HG02610 (cell line): ENCODE data around the gene WDR18.
A peak's percentile ranks its signal among the peaks of the same experiment; 100 is the strongest.

Source experiments
- ATAC-seq: cut with Tn5 transposase; IDR thresholded peaks from one replicate; pipeline ENCODE4 v1.9.1; 2021; ENCODE audit warnings: mild to moderate bottlenecking, moderate library complexity; ENCODE audit not compliant: unreplicated experiment

The WDR18 gene

DNA sequence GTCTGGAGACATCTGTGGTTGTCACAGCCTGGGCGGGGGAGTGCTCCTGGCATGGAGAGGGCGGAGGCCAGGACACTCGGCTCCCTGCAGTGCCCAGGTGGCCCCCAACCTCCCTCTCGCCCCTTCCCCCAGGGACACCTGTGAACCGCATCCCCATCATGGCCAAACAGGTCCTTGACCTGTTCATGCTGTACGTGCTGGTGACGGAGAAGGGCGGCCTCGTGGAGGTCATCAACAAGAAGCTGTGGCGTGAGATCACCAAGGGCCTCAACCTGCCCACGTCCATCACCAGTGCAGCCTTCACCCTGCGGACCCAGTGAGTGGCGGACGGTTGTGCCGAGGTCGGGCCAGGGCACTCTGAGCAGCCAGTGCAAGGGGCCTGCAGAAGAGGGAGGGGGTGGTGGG is 20.0 kb upstream of the WDR18 start:
- ATAC-seq, result no peak

DNA sequence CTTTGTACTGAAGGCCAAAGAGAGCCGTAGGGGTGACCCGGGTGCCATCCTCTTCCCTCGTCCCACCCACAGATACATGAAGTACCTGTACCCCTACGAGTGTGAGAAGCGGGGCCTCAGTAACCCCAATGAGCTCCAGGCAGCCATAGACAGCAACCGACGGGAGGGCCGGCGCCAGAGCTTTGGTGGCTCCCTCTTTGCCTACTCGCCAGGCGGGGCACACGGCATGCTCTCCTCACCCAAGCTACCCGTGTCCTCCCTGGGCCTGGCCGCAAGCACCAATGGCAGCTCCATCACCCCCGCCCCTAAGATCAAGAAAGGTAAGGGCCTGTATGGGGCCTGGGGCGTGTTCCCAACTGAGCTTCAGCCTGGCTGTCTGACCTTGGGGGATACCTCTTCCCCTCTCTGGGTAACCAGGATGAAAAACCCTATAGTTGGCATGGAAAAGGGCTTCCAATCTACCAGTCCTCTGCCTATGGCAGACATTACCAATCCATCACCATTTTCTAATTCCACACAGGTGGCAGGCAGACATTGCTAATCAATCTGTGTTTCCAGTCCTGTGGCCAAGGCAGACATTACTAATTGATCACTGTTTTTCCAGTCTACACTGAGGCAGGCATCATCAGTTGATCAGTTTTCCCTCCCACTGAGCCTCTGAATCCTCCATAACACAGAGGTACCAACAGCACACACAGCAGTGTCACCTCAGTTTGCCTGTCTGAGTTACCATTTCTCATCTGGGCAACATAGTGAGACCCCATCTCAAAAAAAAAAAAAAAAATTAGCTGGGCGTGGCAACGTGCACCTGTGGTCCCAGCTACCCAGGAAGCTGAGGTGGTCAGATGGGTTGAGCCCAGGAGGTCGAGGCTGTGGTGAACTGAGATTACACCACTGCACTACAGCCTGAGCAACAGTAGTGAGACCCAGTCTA is 19.1 kb upstream of the WDR18 start:
- ATAC-seq, result no peak

DNA sequence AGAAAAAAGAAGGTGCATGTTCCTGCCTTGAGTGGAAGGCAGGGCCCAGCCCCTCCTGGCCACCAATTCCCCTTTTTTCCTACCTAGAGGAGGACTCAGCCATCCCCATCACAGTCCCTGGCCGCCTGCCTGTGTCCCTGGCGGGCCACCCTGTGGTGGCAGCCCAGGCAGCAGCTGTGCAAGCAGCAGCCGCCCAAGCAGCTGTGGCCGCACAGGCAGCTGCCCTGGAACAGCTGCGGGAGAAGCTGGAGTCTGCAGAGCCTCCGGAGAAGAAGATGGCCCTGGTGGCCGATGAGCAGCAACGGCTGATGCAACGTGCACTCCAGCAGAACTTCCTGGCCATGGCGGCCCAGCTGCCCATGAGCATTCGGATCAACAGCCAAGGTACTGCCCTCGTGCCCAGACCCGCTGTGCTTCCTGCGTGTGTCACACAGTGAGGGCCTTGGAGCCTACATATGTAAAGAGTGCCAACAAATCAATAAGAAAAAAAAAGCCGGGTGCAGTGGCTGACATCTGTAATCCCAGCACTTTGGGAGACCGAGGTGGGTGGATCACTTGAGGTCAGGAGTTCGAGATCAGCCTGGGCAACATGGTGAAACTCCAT is 17.6 kb upstream of the WDR18 start:
- ATAC-seq, result no peak

DNA sequence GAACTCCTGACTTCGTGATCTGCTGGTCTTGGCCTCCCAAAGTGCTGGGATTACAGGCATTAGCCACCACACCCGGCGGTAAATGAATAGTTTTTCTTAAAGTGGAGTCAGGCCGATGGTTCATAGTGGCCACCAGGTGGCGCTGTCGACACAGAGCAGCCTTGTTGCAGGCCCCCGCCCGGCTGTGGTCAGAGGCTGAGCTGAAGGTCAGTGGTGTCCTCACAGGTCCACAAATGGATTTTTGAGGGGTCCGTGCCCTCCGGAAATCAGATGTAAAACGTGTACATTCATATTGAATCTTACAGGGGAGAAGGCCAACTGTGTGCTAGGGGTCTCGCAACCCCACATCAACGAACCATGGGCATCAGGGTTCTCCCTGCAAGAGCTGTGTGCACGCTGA is 13.4 kb upstream of the WDR18 start:
- no peak for ATAC-seq

DNA sequence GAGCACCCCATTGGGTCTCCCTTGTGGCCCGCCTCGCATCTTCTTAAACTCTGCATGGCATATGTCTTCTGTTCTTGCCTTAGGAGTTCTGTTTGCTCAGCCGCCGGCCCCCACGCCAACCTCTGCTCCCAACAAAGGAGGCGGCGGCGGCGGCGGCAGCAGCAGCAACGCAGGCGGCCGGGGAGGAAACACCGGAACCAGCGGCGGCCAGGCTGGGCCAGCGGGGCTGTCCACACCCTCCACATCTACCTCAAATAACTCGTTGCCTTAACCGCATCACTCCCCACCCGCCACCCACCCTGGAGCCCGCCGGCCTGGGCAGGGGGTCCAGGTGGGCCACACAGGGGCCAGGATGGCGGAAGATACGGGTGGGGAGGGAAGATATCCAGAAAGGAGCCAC is 12.3 kb upstream of the WDR18 start:
- no peak for ATAC-seq

DNA sequence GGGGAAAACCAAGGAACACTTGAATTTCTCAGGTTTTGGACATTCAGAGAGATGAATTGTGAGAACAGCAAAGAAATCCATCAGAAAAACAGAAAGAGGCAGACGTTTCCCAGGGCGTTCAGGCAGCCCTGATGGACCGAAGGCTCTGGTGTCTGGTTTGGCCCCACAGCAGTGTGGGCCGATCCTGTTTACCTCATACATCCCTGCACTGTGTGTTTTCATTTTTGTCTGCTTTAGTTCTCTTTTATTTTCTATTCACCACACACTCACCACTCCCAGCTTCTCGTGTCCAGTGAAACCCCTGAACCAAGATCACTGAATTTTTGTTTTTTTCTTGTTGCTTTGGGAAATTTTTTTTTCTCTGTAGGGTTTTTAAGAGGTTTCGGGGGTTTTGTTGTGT is 11.9 kb upstream of the WDR18 start:
- ATAC-seq, result no peak

DNA sequence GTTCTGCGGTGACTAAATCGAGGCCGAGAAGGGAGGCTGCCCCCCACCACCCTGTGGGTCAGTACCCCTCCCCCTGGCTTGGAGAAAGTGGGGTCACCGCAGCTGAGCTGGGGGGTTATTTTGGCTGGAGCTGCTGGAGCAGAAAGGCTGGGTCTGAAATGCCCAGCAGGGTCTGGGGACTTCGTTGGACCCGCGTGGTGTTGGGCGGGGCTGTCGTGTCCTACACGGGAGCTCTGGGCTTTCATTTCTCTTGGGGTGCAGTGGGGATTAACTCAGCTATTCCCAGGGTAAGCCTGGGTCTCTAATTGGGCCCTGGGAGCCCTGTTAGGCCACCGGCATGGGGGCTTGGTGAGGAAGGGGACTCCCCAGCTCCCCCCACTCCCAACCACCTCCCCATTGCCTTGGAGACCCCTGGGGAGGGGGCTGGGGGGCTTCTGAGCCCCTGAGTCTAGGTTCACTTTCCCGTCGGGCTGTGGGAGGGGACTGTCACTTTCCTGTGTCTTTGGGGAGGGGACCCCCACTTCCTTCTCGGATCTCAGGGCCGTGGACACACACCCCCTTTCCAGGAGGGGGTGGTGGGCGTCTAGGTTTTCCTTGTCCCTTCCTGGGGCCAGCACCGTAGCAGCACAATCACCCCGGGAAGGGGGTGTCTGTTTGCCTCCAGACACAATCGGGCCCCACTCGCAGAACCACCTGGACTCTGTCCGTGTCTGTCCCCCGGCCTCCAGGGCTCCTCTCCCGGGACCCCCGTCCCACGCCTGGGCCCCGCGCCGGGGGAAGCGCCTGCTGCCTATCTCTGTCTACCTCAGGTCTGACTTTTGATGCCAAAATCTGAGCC is 10.2 kb upstream of the WDR18 start:
- no peak for ATAC-seq

DNA sequence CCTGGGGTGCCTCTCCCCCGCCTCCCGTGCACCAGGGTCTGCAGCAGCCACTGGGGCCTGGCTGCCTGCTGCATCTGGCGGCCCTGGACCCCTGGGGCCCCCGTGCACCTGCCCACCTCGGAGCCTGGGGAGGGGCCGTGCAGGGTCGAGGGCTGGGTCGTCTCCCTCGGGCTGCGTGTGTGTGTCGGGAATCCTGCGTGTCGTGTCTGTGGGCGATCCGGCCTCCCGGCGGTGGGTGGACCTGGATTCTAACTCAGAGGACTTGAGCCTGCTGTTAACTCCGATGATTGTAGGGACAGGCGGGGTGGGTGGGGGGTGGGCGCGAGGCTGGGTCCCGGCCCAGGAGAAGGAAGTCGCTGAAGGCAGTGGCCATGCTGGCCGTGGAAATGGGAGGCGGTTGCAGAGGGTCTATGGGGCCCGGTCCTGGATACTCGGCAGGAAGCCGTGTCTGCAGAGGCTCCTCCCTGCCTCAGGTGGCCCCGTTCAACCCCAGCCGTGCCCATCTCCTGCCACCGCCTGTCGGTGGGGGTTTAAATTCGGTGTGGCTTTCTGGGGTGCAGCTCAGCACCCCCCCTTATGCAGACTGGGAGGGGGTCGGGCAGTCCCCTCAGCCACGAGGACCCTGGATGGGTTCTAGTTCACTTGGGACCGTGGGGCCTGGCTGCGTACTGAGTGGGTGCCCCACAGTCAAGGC is 9.4 kb upstream of the WDR18 start:
- ATAC-seq, result no peak

DNA sequence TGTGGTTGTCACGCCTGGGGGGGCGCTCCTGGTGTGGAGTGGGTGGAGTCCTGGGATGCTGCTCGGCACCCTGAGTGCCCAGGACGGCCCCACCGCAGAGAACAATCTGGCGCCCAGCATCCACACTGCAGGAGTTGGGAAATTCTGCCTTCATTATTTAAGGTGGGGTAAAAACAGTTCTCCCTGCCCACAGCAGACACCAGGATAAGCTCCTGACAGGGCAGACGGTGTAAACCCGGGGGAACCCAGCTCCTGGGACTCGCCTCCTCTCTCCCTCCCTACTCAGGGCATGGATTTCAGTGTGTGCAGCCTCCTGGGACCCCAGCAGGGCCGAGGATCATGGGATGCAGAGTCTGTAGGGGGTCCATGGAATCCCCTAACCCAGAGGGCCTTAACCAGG is 7.7 kb upstream of the WDR18 start:
- ATAC-seq, result no peak

DNA sequence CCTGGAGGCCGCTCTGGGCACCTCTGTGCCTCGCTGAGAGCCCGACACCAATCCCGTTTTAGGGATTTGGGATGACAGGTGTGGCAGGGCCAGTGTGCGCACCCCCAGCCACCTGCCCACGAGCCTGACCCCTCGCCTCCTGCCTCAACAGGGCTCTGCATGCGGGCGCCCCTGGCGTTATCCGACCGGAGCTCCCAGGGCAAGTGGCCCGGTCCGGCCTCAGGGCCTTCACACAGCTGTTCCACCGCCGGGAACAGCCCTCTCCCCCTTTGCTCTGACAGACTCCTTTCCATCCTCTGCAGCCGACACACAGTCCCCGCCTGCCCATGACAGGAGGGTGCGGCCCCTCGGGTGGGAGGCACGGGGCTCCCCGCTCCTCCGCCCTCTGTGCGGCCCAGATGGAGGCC is 7.1 kb upstream of the WDR18 start:
- ATAC-seq, result no peak

DNA sequence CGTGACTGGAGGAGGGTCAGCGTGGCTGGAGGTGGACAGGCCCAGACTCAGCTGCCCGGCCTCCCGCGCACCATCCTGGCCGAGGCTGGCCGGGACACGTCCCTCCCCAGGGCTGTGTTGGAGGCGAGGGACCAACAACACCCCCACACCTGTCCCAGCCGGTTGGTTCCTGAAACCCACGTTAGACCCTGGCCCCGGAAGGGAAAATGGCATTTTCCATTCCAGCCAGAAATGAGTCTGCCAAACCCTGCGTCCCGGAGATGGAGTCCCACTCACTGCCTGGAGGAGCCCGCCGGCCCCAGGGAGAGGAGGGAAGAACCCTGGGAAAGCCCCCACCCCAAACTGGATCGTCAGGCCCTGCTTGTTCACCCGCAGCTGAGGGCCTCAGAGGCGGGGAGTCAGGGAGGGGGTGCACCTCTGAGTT is 4.8 kb upstream of the WDR18 start:
- ATAC-seq, result no peak

DNA sequence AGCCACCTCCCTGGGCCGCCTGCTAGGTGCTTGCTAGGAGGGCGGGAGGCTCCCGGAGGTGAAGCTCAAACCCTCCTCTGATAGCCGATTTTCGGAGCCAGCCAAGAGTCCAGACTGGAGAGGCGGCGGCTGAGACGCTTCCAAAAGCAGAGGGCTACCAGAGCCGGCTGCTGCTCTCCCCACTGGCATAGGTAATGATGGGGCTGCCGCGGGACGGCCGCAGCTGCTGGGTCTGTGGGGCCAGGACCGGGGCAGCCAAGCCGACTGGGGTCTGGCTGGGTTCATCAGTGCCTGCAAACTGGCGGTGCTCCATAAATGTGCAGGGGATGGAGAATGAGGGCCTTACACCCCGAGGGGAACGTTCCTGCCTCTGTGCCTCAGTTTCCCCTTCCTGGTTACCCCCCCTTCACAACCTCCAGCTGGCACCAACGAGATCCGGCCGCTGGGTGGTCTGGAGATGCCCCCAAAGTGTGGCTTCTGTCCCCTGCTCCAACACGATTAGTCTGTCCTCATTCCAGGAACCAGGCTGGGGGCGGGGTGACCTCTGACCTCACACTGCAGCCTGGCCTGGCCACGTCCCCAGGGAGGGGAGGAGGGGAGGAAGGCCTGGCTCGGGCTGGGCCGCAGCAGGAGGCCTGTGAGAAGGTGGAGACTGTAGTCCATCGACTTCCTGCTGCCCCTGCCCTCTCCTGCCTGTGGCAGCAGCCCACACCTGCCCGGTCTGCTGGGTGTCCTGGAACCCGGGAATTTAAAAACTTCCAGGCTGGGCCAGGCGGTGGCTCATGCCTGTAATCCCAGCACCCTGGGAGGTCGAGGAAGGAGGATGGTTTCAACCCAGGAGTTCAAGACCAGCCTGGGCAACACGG is 3.8 kb upstream of the WDR18 start:
- ATAC-seq, result no peak

DNA sequence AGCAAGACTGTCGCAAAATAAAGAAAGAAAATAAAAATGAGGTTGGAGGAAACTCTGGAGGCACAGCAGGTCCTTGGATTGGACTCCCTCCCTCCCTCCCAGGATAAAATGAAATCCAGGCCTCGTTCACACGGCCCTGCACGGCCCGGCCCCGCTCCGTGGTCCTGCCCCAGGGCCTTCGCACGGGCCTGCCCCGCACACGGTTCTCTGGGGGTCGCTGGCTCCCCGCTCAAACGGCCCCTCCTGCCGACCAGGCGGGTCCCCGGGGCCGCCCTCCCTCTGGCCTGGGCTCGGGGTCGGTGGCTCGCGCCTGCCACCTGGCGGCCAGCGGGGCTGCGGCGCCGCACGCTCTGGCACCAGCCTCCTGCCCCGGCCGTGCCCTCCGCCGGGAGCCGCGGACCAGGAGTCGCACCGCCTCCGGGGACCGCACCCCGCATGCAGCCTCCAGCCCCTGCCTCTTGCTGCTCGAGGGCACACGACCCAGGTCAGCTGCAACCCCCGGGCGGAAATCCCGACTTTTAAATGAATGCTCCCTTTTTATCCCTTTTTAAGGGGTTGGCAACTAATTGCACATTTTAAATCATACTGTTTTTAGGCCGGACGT is 1.5 kb upstream of the WDR18 start:
- ATAC-seq, result peak; percentile 45

DNA sequence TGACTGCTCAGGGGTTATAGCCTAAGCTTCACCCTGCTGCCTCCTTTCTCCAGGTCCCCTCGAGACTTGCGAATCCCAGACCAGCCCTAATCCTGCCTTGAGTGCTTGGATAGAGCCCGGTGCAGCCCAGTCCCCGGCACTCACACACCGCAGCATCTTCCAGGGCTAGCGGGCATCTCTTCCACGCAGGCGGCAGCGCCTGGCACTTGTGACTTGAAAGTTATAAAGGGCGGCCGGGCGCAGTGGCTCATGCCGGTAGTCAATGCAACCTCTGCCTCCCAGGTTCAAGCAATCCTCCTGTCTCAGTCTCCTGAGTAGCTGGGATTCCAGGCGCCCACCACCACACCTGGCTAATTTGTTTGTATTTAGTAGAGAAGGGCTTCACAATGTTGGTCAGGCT is 1.9 kb downstream of the WDR18 start:
- no peak for ATAC-seq

DNA sequence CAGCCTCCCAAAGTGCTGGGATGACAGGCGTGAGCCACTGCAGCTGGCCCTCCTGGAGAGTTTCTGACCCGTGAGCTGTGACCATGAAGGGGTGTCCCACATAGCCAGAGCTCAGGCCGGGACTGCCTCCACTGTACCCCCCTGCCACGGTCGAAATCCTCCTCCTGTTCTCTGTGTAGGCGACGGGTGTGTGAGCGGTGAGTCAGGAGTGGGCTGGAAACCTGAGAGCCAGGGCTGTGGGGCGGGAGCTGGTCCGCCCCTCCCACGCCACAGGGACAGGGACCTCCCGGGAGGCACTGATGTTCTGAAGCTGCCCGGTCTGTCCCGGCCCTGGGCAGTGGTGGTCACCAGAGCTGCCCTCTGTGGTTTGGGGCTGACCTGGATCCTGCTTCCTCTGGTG is 3.9 kb downstream of the WDR18 start:
- no peak for ATAC-seq

DNA sequence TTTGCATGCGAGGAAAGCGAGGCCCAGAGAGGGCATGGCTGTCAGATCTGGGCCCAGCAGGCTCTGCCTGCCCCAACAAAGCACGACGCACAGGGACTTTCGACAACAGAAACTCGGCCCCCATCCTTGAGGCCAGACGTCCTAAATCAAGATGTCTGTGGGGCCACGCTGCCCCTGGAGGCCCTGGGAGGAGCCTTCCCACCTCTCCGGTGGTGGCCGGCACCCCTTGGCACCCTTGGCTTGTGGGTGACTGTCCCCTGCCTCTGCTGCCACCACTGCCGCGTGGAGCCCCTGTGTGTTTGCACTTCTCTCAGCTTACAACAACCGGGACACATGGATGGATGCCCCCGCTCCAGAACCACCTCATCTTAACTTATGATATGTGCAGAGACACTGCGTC is 4.4 kb downstream of the WDR18 start:
- no peak for ATAC-seq

DNA sequence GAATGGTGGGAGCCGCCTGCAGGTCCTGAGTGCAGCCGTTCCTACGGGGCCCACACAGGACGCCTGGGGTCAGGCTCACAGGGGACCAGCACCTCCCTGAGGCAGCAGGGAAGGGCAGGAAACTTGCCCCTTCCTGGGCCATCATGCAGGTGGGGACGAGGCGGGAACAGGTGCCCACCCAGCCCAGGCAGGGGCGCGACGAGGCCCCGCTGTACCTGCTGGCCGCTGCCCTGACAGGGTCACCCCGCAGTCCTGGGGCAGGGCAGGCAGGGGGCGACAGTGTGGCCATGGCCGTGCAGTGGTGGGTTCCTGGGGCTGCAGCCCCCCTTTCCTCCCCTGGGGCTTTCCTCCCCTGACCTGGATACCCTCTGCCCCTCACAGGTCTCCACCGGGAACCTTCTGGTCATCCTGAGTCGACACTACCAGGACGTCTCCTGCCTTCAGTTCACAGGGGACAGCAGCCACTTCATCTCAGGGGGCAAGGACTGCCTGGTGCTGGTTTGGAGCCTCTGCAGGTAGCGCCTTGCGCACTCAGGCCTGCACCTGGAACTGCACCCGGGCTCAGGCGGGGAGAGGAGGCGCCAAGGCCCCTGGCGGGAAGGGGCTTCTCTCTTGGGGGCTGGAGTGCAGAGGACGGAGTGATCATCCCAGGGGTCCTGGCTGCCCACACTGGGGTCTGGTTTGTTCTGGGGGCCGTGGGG is 5.4 kb downstream of the WDR18 start:
- ATAC-seq, result no peak

DNA sequence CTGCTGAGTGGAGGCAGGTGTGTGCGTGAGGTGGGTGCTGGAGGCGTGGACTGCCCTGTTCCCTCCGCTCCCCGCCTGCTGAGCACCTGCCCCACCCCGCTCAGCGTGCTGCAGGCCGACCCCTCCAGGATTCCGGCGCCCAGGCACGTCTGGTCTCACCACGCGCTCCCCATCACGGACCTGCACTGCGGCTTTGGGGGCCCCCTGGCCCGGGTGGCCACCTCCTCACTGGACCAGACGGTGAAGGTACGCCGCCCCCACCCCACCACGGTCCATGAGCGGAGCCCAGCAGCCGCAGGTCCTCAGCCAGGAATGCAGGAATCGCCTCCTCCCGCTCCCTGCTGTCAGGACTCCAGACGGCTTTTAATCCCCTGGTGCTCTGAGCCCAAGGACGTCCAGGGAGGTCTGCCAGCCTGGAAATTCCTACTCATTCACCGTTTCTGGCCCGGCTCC is 6.0 kb downstream of the WDR18 start:
- no peak for ATAC-seq

DNA sequence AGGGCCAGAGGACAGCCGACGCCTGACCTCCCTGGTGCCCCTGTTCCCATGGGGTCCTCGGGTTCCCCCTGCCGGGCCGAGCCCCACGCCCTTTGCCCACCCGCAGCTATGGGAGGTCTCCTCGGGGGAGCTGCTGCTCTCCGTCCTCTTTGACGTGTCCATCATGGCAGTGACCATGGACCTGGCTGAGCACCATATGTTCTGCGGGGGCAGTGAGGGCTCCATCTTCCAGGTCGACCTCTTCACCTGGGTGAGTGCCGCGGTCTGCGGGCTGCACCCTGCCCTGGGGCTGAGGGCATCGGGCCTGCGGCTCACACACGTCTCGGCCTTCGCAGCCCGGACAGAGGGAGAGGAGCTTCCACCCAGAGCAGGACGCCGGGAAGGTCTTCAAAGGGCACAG is 6.6 kb downstream of the WDR18 start:
- ATAC-seq, result no peak
